Jurkat, Clone E6-1 (cell line): ENCODE results near the gene PCDHGA3.
"Not testable (repeated sequence)": the region's sequence is repeated elsewhere in the genome, so short reads cannot be mapped to it uniquely, and the experiment has no call there.

ENCODE experiments used
- DNase-seq: peaks from one replicate; pipeline ENCODE4 v3.0.0-alpha.2; 2011; ENCODE audit warnings: low read depth, low spot score
- H3K4me3 ChIP-seq: 2 replicates; pipeline ENCODE4 v1.5.1; 2011; ENCODE audit warnings: mild to moderate bottlenecking, low read length, control low read depth, moderate library complexity

PCDHGA3 gene

DNA sequence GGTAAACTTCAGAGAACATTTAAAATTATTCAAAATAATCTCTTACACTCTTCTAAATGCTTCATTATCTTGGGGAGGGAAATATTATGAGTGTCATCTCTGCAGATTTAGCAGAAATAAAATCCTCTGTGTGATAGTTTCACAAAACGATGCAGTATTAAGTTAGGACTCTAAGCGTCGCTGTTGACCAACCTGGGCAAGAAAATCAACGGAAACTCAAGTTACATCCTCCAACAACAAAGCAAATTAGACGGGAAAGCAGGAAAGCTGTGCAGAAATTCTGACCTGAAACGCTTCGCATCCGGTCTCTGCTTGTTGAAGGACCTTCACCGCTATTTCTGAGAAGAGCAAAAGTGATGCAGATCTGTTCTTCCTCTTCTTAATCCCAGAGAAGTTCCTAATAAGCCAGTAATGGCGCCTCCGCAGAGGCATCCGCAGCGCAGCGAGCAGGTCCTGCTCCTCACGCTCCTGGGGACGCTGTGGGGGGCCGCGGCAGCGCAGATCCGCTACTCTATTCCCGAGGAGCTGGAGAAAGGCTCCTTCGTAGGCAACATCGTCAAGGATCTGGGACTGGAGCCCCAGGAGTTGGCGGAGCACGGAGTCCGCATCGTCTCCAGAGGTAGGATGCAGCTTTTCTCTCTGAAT is 30.2 kb downstream of the PCDHGA3 start, which contains the start of gene PCDHGA6:
PCDHGA6 (plus strand) TSS at position 219 of the 645 bp plus-strand sequence; CDS start at position 412, 193 bp downstream.
- no peak for DNase-seq
- no peak within 1 kb of the TSS for H3K4me3 ChIP-seq

DNA sequence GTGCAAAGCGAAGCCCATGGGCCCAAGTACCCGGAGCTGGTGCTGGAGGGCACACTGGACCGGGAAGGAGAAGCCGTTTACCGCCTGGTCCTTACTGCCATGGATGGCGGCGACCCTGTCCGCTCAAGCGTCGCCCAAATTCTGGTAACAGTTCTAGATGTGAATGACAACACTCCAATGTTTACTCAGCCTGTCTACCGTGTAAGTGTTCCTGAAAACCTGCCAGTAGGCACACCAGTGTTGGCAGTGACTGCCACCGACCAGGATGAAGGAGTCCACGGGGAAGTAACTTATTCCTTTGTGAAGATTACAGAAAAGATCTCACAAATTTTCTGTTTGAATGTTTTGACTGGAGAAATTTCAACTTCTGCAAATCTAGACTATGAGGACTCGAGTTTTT is 31.0 kb downstream of the PCDHGA3 start:
- H3K4me3 ChIP-seq: no peak overlapping the region
- no peak for DNase-seq

DNA sequence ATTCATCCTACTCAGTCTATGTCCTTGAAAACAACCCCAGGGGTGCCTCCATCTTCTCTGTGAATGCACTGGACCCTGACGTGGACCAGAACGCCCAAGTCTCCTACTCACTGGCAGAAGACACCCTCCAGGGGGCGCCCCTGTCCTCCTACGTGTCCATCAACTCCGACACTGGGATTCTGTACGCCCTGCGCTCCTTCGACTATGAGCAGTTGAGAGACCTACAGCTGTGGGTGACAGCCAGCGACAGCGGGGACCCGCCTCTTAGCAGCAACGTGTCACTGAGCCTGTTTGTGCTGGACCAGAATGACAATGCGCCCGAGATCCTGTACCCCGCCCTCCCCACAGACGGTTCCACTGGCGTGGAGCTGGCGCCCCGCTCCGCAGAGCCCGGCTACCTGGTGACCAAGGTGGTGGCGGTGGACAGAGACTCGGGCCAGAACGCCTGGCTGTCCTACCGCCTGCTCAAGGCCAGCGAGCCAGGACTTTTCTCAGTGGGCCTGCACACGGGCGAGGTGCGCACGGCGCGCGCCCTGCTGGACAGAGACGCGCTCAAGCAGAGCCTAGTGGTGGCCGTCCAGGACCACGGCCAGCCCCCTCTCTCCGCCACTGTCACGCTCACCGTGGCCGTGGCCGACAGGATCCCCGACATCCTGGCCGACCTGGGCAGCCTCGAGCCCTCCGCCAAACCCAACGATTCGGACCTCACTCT is 32.0 kb downstream of the PCDHGA3 start:
- not testable (repeated sequence) for DNase-seq, H3K4me3 ChIP-seq

DNA sequence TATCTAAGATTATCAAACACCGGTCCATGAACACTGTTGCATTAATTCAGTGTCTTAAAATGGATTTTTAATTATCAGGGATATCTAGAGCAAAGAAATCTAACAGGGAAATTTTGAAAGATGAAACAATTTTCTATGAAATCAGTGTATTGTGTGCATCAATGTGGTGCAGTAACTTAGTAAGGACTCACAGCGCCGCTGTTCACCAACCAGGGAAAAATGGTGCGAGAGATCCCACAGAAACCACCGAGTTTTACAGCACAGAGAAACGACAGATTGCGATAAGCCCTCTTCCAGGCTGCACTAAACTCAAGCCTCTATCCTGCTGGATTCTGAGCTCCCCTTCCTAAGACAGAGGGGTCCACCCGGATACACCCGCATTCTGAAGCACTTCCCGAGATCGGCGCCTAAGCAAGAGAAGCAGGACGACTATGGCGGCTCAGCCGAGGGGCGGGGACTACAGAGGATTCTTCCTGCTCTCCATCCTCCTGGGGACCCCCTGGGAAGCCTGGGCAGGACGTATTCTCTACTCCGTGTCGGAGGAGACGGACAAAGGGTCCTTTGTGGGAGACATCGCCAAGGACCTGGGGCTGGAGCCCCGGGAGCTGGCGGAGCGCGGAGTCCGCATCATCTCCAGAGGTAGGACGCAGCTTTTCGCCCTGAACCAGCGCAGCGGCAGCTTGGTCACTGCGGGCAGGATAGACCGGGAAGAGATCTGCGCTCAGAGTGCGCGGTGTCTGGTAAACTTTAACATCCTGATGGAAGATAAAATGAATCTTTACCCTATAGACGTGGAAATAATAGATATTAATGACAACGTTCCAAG is 39.1 kb downstream of the PCDHGA3 start, which contains the start of gene PCDHGA7:
PCDHGA7 (plus strand) TSS at position 274 of the 826 bp plus-strand sequence; CDS start at position 432, 158 bp downstream.
- H3K4me3 ChIP-seq: no peak within 1 kb of the TSS
- no peak for DNase-seq

DNA sequence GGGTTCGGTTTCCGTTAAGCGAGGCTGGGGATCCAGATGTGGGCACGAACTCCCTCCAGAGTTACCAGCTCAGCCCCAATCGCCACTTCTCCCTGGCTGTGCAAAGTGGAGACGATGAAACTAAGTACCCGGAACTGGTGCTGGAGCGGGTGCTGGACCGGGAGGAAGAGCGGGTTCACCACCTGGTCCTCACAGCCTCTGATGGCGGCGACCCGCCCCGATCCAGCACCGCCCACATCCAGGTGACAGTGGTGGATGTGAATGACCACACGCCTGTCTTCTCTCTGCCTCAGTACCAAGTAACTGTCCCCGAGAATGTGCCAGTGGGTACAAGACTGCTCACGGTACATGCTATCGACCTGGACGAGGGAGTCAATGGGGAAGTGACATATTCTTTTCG is 39.7 kb downstream of the PCDHGA3 start:
- no peak for DNase-seq
- no peak overlapping the region for H3K4me3 ChIP-seq

DNA sequence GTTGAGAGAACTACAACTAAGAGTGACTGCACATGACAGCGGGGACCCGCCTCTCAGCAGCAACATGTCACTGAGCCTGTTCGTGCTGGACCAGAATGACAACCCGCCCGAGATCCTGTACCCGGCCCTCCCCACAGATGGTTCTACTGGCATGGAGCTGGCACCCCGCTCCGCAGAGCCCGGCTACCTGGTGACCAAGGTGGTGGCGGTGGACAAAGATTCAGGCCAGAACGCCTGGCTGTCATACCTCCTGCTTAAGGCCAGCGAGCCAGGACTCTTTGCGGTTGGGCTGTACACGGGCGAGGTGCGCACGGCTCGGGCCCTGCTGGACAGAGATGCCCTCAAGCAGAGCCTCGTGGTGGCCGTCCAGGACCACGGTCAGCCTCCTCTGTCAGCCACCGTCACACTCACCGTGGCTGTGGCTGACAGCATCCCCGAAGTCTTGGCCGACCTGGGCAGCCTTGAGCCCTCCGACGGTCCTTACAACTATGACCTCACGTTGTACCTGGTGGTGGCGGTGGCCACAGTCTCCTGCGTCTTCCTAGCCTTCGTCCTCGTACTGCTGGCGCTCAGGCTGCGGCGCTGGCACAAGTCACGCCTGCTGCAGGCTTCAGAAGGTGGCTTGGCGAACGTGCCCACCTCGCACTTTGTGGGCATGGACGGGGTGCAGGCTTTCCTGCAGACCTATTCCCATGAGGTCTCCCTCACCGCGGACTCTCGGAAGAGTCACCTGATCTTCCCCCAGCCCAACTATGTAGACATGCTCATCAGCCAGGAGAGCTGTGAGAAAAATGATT is 41.0 kb downstream of the PCDHGA3 start:
- DNase-seq: no peak
- no peak overlapping the region for H3K4me3 ChIP-seq

DNA sequence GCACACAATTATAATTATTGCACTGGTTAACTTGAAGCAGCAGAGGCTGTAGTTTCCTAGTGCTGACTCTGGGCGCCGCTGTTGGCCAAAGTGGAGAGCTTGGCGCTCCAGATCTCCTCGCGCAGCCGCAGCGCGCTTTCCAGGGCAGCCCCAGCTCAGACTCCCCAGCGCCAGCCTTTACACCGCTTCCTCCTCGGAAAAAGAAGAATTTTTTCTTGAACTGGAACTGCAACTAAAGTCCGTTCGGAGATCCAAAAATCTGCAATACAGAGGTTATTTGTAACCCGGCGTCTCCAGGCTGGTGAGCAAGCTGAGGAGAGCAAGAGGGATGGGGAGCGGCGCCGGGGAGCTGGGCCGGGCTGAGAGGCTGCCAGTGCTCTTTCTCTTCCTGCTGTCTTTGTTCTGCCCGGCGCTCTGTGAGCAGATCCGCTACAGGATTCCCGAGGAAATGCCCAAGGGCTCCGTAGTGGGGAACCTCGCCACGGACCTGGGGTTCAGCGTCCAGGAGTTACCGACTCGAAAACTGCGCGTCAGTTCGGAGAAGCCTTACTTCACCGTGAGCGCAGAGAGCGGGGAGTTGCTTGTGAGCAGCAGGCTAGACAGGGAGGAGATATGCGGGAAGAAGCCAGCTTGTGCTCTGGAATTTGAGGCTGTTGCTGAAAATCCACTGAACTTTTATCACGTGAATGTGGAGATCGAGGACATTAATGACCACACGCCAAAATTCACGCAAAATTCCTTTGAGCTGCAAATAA is 44.1 kb downstream of the PCDHGA3 start, which contains the start of gene PCDHGB4:
PCDHGB4 (plus strand) TSS at position 142 of the 755 bp plus-strand sequence; CDS start at position 329, 187 bp downstream.
- H3K4me3 ChIP-seq: not testable (repeated sequence)

DNA sequence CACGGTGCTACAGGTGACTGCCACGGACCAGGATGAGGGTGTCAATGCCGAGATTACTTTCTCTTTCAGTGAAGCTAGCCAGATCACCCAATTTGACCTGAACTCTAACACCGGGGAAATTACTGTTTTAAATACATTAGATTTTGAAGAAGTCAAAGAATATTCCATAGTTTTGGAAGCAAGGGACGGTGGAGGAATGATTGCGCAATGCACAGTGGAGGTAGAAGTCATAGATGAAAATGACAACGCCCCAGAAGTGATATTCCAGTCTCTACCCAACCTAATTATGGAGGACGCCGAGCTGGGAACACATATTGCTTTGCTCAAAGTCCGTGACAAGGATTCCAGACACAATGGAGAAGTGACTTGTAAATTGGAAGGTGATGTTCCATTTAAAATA is 45.0 kb downstream of the PCDHGA3 start:
- no peak overlapping the region for H3K4me3 ChIP-seq
- DNase-seq: no peak

More for the DNA sequence above, 44.1 kb downstream of the PCDHGA3 start, which contains the start of gene PCDHGB4:
- not testable (repeated sequence) for DNase-seq

DNA sequence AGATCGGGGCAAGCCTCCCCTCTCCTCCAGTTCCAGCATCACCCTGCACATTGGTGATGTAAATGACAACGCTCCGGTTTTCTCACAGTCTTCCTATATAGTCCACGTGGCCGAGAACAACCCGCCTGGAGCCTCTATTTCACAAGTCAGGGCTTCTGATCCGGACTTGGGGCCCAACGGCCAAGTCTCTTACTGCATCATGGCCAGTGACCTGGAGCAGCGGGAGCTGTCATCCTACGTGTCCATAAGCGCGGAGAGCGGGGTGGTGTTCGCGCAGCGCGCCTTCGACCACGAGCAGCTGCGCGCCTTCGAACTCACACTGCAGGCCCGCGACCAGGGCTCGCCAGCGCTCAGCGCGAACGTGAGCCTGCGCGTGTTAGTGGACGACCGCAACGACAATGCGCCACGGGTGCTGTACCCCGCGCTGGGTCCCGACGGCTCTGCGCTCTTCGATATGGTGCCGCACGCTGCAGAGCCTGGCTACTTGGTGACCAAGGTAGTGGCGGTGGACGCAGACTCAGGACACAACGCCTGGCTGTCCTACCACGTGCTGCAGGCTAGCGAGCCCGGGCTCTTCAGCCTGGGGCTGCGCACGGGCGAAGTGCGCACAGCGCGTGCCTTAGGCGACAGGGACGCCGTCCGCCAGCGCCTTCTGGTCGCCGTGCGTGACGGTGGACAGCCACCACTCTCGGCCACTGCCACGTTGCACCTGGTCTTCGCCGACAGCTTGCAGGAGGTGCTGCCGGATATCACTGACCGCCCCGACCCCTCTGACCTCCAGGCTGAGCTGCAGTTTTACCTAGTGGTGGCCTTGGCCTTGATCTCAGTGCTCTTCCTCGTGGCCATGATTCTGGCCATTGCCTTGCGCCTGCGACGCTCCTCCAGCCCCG is 45.8 kb downstream of the PCDHGA3 start:
- DNase-seq: no peak

DNA sequence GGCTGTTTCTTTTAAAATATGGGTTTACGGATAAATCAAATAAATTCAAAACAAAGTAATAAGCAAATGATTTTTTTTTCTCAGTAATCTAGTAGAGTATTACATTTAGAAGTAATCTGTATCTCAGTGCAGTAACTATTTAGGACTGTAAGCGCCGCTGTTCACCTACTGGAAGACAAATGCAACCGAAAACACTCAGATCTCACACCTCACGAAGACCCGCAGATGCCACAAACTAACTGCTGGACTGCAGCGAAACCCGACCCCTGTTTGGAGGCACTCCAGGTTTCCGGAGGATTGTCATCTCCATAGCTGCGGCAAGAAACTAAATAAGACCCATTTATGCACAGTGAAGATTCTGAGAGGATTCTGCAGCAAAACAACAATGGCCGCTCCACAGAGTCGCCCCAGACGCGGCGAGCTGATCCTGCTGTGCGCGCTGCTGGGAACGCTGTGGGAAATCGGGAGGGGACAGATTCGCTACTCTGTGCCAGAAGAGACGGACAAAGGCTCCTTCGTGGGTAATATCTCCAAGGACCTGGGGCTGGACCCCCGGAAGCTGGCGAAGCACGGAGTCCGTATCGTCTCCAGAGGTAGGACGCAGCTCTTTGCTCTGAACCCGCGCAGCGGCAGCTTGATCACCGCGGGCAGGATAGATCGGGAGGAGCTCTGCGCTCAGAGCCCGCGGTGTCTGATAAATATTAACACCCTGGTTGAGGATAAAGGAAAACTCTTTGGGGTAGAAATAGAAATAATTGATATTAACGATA is 49.0 kb downstream of the PCDHGA3 start, which contains the start of gene PCDHGA8:
PCDHGA8 (plus strand) TSS at position 205 of the 770 bp plus-strand sequence; CDS start at position 386, 181 bp downstream.
- DNase-seq: no peak
- no peak within 1 kb of the TSS for H3K4me3 ChIP-seq

More for the DNA sequence above, 45.8 kb downstream of the PCDHGA3 start:
- no peak overlapping the region for H3K4me3 ChIP-seq

DNA sequence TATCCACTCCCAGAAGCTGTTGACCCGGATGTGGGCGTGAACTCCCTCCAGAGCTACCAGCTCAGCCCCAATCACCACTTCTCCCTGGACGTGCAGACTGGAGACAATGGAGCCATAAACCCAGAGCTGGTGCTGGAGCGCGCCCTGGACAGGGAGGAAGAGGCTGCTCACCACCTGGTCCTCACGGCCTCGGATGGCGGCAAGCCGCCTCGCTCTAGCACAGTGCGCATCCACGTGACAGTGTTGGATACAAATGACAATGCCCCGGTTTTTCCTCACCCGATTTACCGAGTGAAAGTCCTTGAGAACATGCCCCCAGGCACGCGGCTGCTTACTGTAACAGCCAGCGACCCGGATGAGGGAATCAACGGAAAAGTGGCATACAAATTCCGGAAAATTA is 49.6 kb downstream of the PCDHGA3 start:
- H3K4me3 ChIP-seq: no peak overlapping the region
- DNase-seq: no peak

DNA sequence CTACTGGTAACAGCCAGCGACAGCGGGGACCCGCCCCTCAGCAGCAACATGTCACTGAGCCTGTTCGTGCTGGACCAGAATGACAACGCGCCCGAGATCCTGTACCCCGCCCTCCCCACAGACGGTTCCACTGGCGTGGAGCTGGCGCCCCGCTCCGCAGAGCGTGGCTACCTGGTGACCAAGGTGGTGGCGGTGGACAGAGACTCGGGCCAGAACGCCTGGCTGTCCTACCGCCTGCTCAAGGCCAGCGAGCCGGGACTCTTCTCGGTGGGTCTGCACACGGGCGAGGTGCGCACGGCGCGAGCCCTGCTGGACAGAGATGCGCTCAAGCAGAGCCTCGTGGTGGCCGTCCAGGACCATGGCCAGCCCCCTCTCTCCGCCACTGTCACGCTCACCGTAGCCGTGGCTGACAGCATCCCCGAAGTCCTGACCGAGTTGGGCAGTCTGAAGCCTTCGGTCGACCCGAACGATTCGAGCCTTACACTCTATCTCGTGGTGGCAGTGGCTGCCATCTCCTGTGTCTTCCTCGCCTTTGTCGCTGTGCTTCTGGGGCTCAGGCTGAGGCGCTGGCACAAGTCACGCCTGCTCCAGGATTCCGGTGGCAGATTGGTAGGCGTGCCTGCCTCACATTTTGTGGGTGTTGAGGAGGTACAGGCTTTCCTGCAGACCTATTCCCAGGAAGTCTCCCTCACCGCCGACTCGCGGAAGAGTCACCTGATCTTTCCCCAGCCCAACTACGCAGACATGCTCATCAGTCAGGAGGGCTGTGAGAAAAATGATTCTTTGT is 51.0 kb downstream of the PCDHGA3 start:
- not testable (repeated sequence) for DNase-seq

More for the DNA sequence above, 51.0 kb downstream of the PCDHGA3 start:
- not testable (repeated sequence) for H3K4me3 ChIP-seq
